NCI-H460 (cell line): ENCODE data around the gene PCDHA3. TPM values are rescaled to one million over a fixed set of nuclear protein-coding genes. Genes with fewer than 3 reads are reported as not detected.
"Not testable (repeated sequence)": the region's sequence is repeated elsewhere in the genome, so short reads cannot be mapped to it uniquely, and the experiment has no call there.

Experiments
- DNase-seq: peaks from one replicate; pipeline ENCODE4 v3.0.0-alpha.2; 2016; ENCODE audit warnings: low read depth; ENCODE audit errors: extremely low read depth
- total RNA-seq: library from RNA; depleted of rRNA; stranded (reverse); fragments of >200 nt; shearing (Covaris generic); gene quantifications from 2 replicates; pipeline ENCODE4 v1.2.3, GENCODE V29; 2014; rRNA removed

PCDHA3 gene
- total RNA-seq, 1 experiment from 2014 or later, result not detected

- not testable (repeated sequence) for DNase-seq
These were observed 49.2 kb downstream of the PCDHA3 start for GRCh38 chr5:140849831-140850634.

Other genes with a start within 250 kb of the PCDHA3 start
- 77.8 and 92.2 TPM in 2 replicates for gene SRA1, start 243.6 kb upstream of the PCDHA3 start, total RNA-seq
- gene APBB3, start 236.5 kb upstream of the PCDHA3 start, total RNA-seq, result 9.8 and 12.6 TPM in 2 replicates
- gene SLC35A4, start 236.2 kb upstream of the PCDHA3 start, total RNA-seq, result 39.1 and 42.2 TPM in 2 replicates
- 2.6 and 2.7 TPM in 2 replicates for gene CD14, start 167.9 kb upstream of the PCDHA3 start, total RNA-seq
- 9.5 and 13.8 TPM in 2 replicates for gene TMCO6, start 161.6 kb upstream of the PCDHA3 start, total RNA-seq
- 64.3 and 78.9 TPM in 2 replicates for gene NDUFA2, start 153.4 kb upstream of the PCDHA3 start, total RNA-seq
- 114 and 121 TPM in 2 replicates for gene IK, start 153.2 kb upstream of the PCDHA3 start, total RNA-seq
- gene WDR55, start 136.2 kb upstream of the PCDHA3 start, total RNA-seq, result 22.9 and 25.1 TPM in 2 replicates
- 0.75 and 0.77 TPM in 2 replicates for gene DND1, start 127.5 kb upstream of the PCDHA3 start, total RNA-seq
- 80.8 and 85.3 TPM in 2 replicates for gene HARS1, start 109.7 kb upstream of the PCDHA3 start, total RNA-seq
- gene HARS2, start 109.6 kb upstream of the PCDHA3 start, total RNA-seq, result 34.8 and 39.1 TPM in 2 replicates
- 60.1 and 62.5 TPM in 2 replicates for gene ZMAT2, start 100.6 kb upstream of the PCDHA3 start, total RNA-seq
- gene PCDHA1, start 14.9 kb upstream of the PCDHA3 start, total RNA-seq, result 0.07 and 0.12 TPM in 2 replicates
- gene PCDHA2, start 6.2 kb upstream of the PCDHA3 start, total RNA-seq, result not detected in 2 replicates
- gene PCDHA4, start 6.0 kb downstream of the PCDHA3 start, total RNA-seq, result 0.09 TPM in 1 of 2 replicates, not detected in the other
- not detected in 2 replicates for gene PCDHA5, start 20.6 kb downstream of the PCDHA3 start, total RNA-seq
- gene PCDHA6, start 26.9 kb downstream of the PCDHA3 start, total RNA-seq, result not detected in 2 replicates
- gene PCDHA7, start 33.2 kb downstream of the PCDHA3 start, total RNA-seq, result 0.15 TPM in 1 of 2 replicates, not detected in the other
- gene PCDHA8, start 40.1 kb downstream of the PCDHA3 start, total RNA-seq, result 0.05 TPM in 1 of 2 replicates, not detected in the other
- gene PCDHA9, start 47.3 kb downstream of the PCDHA3 start, total RNA-seq, result 0.02 TPM in 1 of 2 replicates, not detected in the other
- gene PCDHA10, start 54.8 kb downstream of the PCDHA3 start, total RNA-seq, result 0.03 and 0.05 TPM in 2 replicates
- not detected in 2 replicates for gene PCDHA11, start 67.9 kb downstream of the PCDHA3 start, total RNA-seq
- gene PCDHA12, start 74.3 kb downstream of the PCDHA3 start, total RNA-seq, result 4.4 and 5.6 TPM in 2 replicates
- gene PCDHA13, start 81.1 kb downstream of the PCDHA3 start, total RNA-seq, result 1.2 and 1.3 TPM in 2 replicates
- 0.92 and 1.1 TPM in 2 replicates for gene PCDHAC1, start 125.2 kb downstream of the PCDHA3 start, total RNA-seq
- 1.0 and 1.2 TPM in 2 replicates for gene PCDHAC2, start 165.4 kb downstream of the PCDHA3 start, total RNA-seq